Measurements from ENCODE around the gene IRAK1.

Gene IRAK1

DNA sequence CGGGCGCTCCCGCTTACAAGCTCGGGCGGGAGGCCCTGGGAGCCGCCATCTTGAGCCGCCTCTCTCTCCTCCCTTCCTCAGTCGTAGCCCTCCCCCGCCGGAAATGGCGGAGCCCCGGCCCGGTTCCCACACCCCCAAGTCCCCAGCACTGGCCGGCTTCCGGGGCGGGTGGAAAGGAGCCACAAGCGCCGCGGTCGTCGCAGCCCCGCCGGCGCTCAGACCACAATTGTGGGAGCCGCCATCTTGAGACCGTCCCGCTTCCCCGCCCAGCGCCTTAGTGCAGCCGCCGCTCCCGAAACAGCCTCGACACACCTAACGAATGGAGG, 48.6 kb downstream of the IRAK1 start:
- H3K36me3 ChIP-seq (ENCODE audit: control insufficient read depth in 2 of 2, insufficient read depth in 1 of 2, low read length in 2 of 2): peaks cover 0 to 24% of the 10 kb centered on the region in 2 experiments; a peak in 1 of 3 replicates
- H3K4me3 ChIP-seq (ENCODE audit: low read depth, low read length): peak overlapping the region; percentile 95
- CTCF ChIA-PET: interaction anchor here (0.5 to 7.0 kb wide), 6 partner anchors 21 to 48 kb away, joined by 3 to 65 read pairs (median 8); no protein-coding TSS in a partner anchor
- H3K9me3 ChIP-seq (ENCODE audit: control insufficient read depth, insufficient read depth, low read depth, low read length): no peaks in the 10 kb centered on the region
- peaks cover 10% of the 10 kb centered on the region for H3K4me1 ChIP-seq (ENCODE audit: control insufficient read depth, insufficient read depth, low read length)
- peak overlapping the region; percentile 99 for H3K27ac ChIP-seq (ENCODE audit: extremely low read depth, low read depth, low read length)
- POLR2A ChIA-PET: interaction anchor here (0.6 to 4.6 kb wide), 18 partner anchors 9 to 400 kb away, joined by 3 to 67 read pairs (median 5); partner anchors contain the start of genes MECP2 and NAA10
- TF ChIP-seq ZFHX2 (tag by site-specific recombination; conservative IDR thresholded peaks at IDR 0.05) (peak; percentile 52), SP3 (tag by site-specific recombination; IDR thresholded peaks at IDR 0.05) (peak; percentile 93), SP2 (tag by site-specific recombination; IDR thresholded peaks at IDR 0.05) (peak; percentile 96), WT1 (tag by site-specific recombination; IDR thresholded peaks at IDR 0.05) (peak; percentile 8; the same call in 1 of the 2 replicates), ZFP69B (tag by site-specific recombination; IDR thresholded peaks at IDR 0.05) (no peak), ZNF239 (tag by site-specific recombination; IDR thresholded peaks at IDR 0.05) (no peak), ZBTB20 (tag by site-specific recombination; IDR thresholded peaks at IDR 0.05) (peak; percentile 96), ZNF561 (tag by site-specific recombination; IDR thresholded peaks at IDR 0.05; ENCODE audit: borderline replicate concordance) (0 out of 2 replicates have a peak, but pooled peaks have one; percentile 31), EGR2 (tag by site-specific recombination; IDR thresholded peaks at IDR 0.05; ENCODE audit: low read depth) (peak; percentile 51), ZSCAN30 (tag by site-specific recombination; IDR thresholded peaks at IDR 0.05) (peak; percentile 67; the same call in 1 of the 2 replicates), ZNF76 (tag by site-specific recombination; IDR thresholded peaks at IDR 0.05; ENCODE audit: borderline replicate concordance, low read depth) (peak; percentile 88), ZSCAN23 (tag by site-specific recombination; IDR thresholded peaks at IDR 0.05) (0 out of 2 replicates have a peak, but pooled peaks have one; percentile 13), ZNF341 (tag by site-specific recombination; IDR thresholded peaks at IDR 0.05; ENCODE audit: low read depth) (peak; percentile 93), ZNF335 (tag by site-specific recombination; conservative IDR thresholded peaks at IDR 0.05) (peak; percentile 84), ZNF660 (tag by site-specific recombination; IDR thresholded peaks at IDR 0.05) (no peak), KLF8 (tag by site-specific recombination; IDR thresholded peaks at IDR 0.05) (peak; percentile 86; the same call in 1 of the 2 replicates), ZEB2 (tag by site-specific recombination; IDR thresholded peaks at IDR 0.05) (peak; percentile 66), GLI2 (tag by site-specific recombination; IDR thresholded peaks at IDR 0.05; ENCODE audit: borderline replicate concordance, low read depth) (no peak)
- TF ChIP-seq, protein P1, sequence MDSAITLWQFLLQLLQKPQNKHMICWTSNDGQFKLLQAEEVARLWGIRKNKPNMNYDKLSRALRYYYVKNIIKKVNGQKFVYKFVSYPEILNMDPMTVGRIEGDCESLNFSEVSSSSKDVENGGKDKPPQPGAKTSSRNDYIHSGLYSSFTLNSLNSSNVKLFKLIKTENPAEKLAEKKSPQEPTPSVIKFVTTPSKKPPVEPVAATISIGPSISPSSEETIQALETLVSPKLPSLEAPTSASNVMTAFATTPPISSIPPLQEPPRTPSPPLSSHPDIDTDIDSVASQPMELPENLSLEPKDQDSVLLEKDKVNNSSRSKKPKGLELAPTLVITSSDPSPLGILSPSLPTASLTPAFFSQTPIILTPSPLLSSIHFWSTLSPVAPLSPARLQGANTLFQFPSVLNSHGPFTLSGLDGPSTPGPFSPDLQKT (IDR thresholded peaks at IDR 0.05; ENCODE audit: borderline replicate concordance, low read depth, low read length): peak; percentile 68; the same call in 1 of the 2 replicates
- TF ChIP-seq, protein P2, sequence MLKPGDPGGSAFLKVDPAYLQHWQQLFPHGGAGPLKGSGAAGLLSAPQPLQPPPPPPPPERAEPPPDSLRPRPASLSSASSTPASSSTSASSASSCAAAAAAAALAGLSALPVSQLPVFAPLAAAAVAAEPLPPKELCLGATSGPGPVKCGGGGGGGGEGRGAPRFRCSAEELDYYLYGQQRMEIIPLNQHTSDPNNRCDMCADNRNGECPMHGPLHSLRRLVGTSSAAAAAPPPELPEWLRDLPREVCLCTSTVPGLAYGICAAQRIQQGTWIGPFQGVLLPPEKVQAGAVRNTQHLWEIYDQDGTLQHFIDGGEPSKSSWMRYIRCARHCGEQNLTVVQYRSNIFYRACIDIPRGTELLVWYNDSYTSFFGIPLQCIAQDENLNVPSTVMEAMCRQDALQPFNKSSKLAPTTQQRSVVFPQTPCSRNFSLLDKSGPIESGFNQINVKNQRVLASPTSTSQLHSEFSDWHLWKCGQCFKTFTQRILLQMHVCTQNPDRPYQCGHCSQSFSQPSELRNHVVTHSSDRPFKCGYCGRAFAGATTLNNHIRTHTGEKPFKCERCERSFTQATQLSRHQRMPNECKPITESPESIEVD (tag by site-specific recombination; IDR thresholded peaks at IDR 0.05): no peak
- TF ChIP-seq, protein P3, sequence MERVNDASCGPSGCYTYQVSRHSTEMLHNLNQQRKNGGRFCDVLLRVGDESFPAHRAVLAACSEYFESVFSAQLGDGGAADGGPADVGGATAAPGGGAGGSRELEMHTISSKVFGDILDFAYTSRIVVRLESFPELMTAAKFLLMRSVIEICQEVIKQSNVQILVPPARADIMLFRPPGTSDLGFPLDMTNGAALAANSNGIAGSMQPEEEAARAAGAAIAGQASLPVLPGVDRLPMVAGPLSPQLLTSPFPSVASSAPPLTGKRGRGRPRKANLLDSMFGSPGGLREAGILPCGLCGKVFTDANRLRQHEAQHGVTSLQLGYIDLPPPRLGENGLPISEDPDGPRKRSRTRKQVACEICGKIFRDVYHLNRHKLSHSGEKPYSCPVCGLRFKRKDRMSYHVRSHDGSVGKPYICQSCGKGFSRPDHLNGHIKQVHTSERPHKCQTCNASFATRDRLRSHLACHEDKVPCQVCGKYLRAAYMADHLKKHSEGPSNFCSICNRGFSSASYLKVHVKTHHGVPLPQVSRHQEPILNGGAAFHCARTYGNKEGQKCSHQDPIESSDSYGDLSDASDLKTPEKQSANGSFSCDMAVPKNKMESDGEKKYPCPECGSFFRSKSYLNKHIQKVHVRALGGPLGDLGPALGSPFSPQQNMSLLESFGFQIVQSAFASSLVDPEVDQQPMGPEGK (tag by site-specific recombination; IDR thresholded peaks at IDR 0.05): peak; percentile 83
- TF ChIP-seq, protein P4, sequence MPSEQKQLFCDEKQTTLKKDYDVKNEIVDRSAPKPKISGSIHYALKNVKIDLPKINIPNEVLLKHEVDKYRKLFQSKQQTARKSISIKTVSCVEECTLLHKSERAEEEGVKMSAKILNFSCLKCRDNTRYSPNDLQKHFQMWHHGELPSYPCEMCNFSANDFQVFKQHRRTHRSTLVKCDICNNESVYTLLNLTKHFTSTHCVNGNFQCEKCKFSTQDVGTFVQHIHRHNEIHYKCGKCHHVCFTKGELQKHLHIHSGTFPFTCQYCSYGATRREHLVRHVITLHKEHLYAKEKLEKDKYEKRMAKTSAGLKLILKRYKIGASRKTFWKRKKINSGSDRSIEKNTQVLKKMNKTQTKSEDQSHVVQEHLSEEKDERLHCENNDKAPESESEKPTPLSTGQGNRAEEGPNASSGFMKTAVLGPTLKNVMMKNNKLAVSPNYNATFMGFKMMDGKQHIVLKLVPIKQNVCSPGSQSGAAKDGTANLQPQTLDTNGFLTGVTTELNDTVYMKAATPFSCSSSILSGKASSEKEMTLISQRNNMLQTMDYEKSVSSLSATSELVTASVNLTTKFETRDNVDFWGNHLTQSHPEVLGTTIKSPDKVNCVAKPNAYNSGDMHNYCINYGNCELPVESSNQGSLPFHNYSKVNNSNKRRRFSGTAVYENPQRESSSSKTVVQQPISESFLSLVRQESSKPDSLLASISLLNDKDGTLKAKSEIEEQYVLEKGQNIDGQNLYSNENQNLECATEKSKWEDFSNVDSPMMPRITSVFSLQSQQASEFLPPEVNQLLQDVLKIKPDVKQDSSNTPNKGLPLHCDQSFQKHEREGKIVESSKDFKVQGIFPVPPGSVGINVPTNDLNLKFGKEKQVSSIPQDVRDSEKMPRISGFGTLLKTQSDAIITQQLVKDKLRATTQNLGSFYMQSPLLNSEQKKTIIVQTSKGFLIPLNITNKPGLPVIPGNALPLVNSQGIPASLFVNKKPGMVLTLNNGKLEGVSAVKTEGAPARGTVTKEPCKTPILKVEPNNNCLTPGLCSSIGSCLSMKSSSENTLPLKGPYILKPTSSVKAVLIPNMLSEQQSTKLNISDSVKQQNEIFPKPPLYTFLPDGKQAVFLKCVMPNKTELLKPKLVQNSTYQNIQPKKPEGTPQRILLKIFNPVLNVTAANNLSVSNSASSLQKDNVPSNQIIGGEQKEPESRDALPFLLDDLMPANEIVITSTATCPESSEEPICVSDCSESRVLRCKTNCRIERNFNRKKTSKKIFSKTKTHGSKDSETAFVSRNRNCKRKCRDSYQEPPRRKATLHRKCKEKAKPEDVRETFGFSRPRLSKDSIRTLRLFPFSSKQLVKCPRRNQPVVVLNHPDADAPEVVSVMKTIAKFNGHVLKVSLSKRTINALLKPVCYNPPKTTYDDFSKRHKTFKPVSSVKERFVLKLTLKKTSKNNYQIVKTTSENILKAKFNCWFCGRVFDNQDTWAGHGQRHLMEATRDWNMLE (tag by site-specific recombination; conservative IDR thresholded peaks at IDR 0.05; ENCODE audit: low read depth): 0 out of 2 replicates have a peak, but pooled peaks have one; percentile 42
- TF ChIP-seq, protein P5, sequence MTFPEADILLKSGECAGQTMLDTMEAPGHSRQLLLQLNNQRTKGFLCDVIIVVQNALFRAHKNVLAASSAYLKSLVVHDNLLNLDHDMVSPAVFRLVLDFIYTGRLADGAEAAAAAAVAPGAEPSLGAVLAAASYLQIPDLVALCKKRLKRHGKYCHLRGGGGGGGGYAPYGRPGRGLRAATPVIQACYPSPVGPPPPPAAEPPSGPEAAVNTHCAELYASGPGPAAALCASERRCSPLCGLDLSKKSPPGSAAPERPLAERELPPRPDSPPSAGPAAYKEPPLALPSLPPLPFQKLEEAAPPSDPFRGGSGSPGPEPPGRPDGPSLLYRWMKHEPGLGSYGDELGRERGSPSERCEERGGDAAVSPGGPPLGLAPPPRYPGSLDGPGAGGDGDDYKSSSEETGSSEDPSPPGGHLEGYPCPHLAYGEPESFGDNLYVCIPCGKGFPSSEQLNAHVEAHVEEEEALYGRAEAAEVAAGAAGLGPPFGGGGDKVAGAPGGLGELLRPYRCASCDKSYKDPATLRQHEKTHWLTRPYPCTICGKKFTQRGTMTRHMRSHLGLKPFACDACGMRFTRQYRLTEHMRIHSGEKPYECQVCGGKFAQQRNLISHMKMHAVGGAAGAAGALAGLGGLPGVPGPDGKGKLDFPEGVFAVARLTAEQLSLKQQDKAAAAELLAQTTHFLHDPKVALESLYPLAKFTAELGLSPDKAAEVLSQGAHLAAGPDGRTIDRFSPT (tag by site-specific recombination; IDR thresholded peaks at IDR 0.05): no peak
- TF ChIP-seq, protein P6, sequence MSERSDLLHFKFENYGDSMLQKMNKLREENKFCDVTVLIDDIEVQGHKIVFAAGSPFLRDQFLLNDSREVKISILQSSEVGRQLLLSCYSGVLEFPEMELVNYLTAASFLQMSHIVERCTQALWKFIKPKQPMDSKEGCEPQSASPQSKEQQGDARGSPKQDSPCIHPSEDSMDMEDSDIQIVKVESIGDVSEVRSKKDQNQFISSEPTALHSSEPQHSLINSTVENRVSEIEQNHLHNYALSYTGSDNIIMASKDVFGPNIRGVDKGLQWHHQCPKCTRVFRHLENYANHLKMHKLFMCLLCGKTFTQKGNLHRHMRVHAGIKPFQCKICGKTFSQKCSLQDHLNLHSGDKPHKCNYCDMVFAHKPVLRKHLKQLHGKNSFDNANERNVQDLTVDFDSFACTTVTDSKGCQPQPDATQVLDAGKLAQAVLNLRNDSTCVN (tag by site-specific recombination; optimal IDR thresholded peaks at IDR 0.05): no peak
